ENCODE results near the gene RBFA. TPM values are rescaled to one million over a fixed set of nuclear protein-coding genes. Genes with fewer than 3 reads are reported as not detected.

RBFA gene
- total and polyA plus RNA-seq, 2 of the 13 experiments (the other 11 are each of a cell fraction or from before 2014, with no cell fraction given): 29.7 to 42.4 TPM

- TF ChIP-seq, protein P1, sequence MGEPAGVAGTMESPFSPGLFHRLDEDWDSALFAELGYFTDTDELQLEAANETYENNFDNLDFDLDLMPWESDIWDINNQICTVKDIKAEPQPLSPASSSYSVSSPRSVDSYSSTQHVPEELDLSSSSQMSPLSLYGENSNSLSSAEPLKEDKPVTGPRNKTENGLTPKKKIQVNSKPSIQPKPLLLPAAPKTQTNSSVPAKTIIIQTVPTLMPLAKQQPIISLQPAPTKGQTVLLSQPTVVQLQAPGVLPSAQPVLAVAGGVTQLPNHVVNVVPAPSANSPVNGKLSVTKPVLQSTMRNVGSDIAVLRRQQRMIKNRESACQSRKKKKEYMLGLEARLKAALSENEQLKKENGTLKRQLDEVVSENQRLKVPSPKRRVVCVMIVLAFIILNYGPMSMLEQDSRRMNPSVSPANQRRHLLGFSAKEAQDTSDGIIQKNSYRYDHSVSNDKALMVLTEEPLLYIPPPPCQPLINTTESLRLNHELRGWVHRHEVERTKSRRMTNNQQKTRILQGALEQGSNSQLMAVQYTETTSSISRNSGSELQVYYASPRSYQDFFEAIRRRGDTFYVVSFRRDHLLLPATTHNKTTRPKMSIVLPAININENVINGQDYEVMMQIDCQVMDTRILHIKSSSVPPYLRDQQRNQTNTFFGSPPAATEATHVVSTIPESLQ (CRISPR knock-in tag; conservative IDR thresholded peaks at IDR 0.05): no peak
- no peak for TF ChIP-seq DNMT3B (CRISPR knock-in tag; conservative IDR thresholded peaks at IDR 0.05)
- 0 out of 2 replicates have a peak, but pooled peaks have one; percentile 31 for TF ChIP-seq ZNF20 (CRISPR knock-in tag; IDR thresholded peaks at IDR 0.05)
- TF ChIP-seq, protein P2, sequence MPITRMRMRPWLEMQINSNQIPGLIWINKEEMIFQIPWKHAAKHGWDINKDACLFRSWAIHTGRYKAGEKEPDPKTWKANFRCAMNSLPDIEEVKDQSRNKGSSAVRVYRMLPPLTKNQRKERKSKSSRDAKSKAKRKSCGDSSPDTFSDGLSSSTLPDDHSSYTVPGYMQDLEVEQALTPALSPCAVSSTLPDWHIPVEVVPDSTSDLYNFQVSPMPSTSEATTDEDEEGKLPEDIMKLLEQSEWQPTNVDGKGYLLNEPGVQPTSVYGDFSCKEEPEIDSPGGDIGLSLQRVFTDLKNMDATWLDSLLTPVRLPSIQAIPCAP (CRISPR knock-in tag; IDR thresholded peaks at IDR 0.05; ENCODE audit: low read depth): no peak
- TF ChIP-seq ZSCAN12 (CRISPR knock-in tag; IDR thresholded peaks at IDR 0.05): peak; percentile 60; the same call in 1 of the 2 replicates
- no peak for TF ChIP-seq MATR3 (CRISPR knock-in tag; IDR thresholded peaks at IDR 0.05)
- TF ChIP-seq MLLT10 (CRISPR knock-in tag; IDR thresholded peaks at IDR 0.05): no peak
- no peak for TF ChIP-seq ZNF530 (CRISPR knock-in tag; IDR thresholded peaks at IDR 0.05; ENCODE audit: low read depth)
- no peak for TF ChIP-seq ZNF256 (CRISPR knock-in tag; conservative IDR thresholded peaks at IDR 0.05)
- 0 out of 2 replicates have a peak, but pooled peaks have one; percentile 38 for TF ChIP-seq NR1H2 (CRISPR knock-in tag; IDR thresholded peaks at IDR 0.05; ENCODE audit: borderline replicate concordance, low read depth)
- TF ChIP-seq, protein P3, sequence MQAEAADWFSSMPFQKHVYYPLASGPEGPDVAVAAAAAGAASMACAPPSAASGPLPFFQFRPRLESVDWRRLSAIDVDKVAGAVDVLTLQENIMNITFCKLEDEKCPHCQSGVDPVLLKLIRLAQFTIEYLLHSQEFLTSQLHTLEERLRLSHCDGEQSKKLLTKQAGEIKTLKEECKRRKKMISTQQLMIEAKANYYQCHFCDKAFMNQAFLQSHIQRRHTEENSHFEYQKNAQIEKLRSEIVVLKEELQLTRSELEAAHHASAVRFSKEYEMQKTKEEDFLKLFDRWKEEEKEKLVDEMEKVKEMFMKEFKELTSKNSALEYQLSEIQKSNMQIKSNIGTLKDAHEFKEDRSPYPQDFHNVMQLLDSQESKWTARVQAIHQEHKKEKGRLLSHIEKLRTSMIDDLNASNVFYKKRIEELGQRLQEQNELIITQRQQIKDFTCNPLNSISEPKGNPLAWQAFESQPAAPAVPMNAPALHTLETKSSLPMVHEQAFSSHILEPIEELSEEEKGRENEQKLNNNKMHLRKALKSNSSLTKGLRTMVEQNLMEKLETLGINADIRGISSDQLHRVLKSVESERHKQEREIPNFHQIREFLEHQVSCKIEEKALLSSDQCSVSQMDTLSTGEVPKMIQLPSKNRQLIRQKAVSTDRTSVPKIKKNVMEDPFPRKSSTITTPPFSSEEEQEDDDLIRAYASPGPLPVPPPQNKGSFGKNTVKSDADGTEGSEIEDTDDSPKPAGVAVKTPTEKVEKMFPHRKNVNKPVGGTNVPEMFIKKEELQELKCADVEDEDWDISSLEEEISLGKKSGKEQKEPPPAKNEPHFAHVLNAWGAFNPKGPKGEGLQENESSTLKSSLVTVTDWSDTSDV (CRISPR knock-in tag; IDR thresholded peaks at IDR 0.05): peak; percentile 83; the same call in 1 of the 2 replicates
- peak; percentile 84 for TF ChIP-seq SPEN (CRISPR knock-in tag; IDR thresholded peaks at IDR 0.05; ENCODE audit: low read depth)
- no peak for TF ChIP-seq MBNL3 (CRISPR knock-in tag; conservative IDR thresholded peaks at IDR 0.05)
- TF ChIP-seq TBX2 (CRISPR knock-in tag; IDR thresholded peaks at IDR 0.05; ENCODE audit: borderline replicate concordance): peak; percentile 65; the same call in 1 of the 2 replicates
- peak; percentile 44; the same call in 1 of the 2 replicates for TF ChIP-seq SMAD3 (CRISPR knock-in tag; IDR thresholded peaks at IDR 0.05)
- TF ChIP-seq HOXA5 (CRISPR knock-in tag; IDR thresholded peaks at IDR 0.05): peak; percentile 87; the same call in 1 of the 2 replicates
- no peak for TF ChIP-seq ZNF788 (CRISPR knock-in tag; IDR thresholded peaks at IDR 0.05; ENCODE audit: borderline replicate concordance)
- no peak for TF ChIP-seq ZFP62 (CRISPR knock-in tag; IDR thresholded peaks at IDR 0.05)
- TF ChIP-seq ZBTB21 (CRISPR knock-in tag; IDR thresholded peaks at IDR 0.05): no peak
- TF ChIP-seq PHB2 (IDR thresholded peaks at IDR 0.05; ENCODE audit: partially characterized antibody): no peak
- TF ChIP-seq BRF2 (CRISPR knock-in tag; IDR thresholded peaks at IDR 0.05): no peak
- 0 out of 2 replicates have a peak, but pooled peaks have one; percentile 87 for TF ChIP-seq ZNF678 (CRISPR knock-in tag; IDR thresholded peaks at IDR 0.05)
- TF ChIP-seq YY1 (IDR thresholded peaks at IDR 0.05; ENCODE audit: insufficient read depth, insufficient replicate concordance, low read depth, low read length): peak; percentile 64
- TF ChIP-seq ARNTL (CRISPR knock-in tag; IDR thresholded peaks at IDR 0.05): peak; percentile 76
Measured at GRCh38 chr18:80034068-80034851, at the start of gene RBFA (continued).

Measured in HepG2 (cell line).